GM08714 (cell line): ENCODE measurements around the gene LZTS2.
A peak's percentile ranks its signal among the peaks of the same experiment; 100 is the strongest.

Experiments
- H3K4me3 ChIP-seq: fragments of 200-500 bp; sonication (Bioruptor generic); 2 replicates; pipeline ENCODE4 v1.5.1; 2014; ENCODE audit warnings: mild to moderate bottlenecking, low read length, inconsistent platforms
- ZNF274 ChIP-seq: IDR thresholded peaks from 2 replicates; pipeline ENCODE4 v1.6.1; 2012; ENCODE audit warnings: mild to moderate bottlenecking, low read depth, low read length

Gene LZTS2

GRCh38 chr10:100984672-100985177 lies 14.9 kb upstream of the LZTS2 start:
- no peak for TF ChIP-seq ZNF274
- H3K4me3 ChIP-seq, result no peak overlapping the region

DNA sequence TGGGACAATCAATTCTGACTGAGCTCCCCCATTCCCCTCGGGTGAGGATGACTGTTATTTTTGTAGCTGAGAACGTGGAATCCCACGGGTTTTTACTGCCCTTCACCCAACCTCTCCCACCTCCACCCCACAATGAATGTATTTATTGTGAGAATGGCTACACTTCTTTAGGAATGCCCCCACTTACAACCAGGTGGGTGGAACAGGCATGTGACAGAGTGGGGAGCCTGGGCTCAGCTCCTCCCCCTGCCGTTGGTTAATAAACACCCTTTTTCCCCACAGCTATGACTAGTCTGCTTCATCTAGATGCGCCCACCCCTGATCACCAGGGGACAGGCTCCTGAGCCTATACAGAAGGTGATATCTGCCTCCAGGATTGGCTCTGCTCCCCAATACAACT lies 14.3 kb upstream of the LZTS2 start:
- no peak for TF ChIP-seq ZNF274
- no peak overlapping the region for H3K4me3 ChIP-seq

- TF ChIP-seq ZNF274, result no peak
- peak overlapping the region; percentile 95 for H3K4me3 ChIP-seq
These were observed 13.0 kb upstream of the LZTS2 start for GRCh38 chr10:100986623-100986951.

DNA sequence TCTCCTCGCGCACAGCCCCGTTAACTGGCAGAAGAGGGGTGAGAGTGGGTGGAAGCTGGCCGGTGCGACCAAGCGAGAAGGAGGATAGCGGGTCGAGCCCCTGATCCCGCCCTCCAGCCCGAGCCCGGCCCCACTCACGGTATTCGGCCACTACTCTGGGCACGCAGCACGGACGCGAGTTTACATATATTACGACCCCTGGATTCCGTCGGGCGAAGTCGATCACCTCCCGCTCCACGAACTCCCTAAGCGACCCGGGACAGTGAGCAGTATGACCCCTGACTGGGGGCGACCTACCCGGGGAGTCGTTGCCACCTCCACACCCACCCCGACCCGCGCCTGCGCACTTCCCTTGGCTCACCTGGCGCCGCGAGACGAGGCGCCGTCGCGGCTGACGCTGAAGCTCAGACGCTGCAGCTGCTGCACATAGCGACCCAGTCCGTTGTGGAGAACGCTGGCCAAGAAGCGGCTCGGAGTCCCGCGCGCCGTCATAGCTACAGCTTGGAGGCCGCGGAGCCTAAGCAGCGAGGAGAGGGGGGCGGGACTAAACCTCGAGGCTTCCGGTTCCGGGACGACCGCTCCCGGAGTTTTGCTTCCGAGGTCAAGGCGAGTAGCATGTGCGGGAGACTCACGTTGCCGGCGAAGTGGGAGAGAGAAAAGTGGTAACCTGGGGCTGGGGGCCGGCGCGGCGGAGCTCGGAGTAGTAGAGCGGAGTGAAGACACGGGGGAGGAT lies 12.5 kb upstream of the LZTS2 start, which contains the start of the genes MRPL43 and TWNK:
Gene MRPL43 (minus strand): TSS at position 546 of the 733 bp plus-strand sequence. CDS start 54 bp downstream, at position 492.
Gene TWNK (plus strand): TSS at position 592 of the 733 bp plus-strand sequence. CDS start 668 bp downstream, outside the sequence.
- TF ChIP-seq ZNF274, result no peak
- peak within 1 kb of the TSS; percentile 95 for H3K4me3 ChIP-seq

GRCh38 chr10:100987685-100988049 lies 11.9 kb upstream of the LZTS2 start:
- peak overlapping the region; percentile 95 for H3K4me3 ChIP-seq
- TF ChIP-seq ZNF274, result no peak

GRCh38 chr10:100988166-100988565 lies 11.4 kb upstream of the LZTS2 start:
- peak overlapping the region; percentile 95 for H3K4me3 ChIP-seq
- TF ChIP-seq ZNF274, result no peak

DNA sequence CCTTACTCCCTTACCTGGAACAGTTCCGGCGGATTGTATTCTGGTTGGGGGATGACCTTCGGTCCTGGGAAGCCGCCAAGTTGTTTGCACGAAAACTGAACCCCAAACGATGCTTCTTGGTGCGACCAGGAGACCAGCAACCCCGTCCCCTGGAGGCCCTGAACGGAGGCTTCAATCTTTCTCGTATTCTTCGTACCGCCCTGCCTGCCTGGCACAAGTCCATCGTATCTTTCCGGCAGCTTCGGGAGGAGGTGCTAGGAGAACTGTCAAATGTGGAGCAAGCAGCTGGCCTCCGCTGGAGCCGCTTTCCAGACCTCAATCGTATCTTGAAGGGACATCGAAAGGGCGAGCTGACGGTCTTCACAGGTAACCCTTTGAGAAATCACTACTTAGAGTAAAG lies 10.5 kb upstream of the LZTS2 start:
- H3K4me3 ChIP-seq, result no peak overlapping the region
- TF ChIP-seq ZNF274, result no peak

GRCh38 chr10:100993986-100994708 lies 5.5 kb upstream of the LZTS2 start:
- H3K4me3 ChIP-seq, result no peak overlapping the region
- no peak for TF ChIP-seq ZNF274

DNA sequence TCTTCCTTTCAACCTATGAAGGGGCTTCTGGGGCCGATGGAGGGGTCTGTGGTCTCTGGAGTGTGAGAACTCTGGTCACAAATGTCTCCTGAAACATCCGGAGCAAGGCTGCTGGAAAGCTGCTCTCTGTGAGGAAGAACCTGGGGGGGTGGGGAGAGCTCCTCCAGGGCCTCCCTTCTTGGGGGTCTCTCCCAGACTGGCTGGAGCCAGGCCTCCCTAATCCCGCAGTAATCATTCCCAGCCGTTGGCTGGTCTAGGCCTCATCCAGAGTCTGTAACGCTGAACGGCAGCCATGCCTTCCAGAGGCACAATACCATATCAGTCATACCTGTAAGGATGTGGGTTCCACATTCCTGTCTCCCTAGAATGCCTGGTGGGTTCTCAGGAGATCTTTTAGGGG lies 4.4 kb upstream of the LZTS2 start:
- TF ChIP-seq ZNF274, result no peak
- H3K4me3 ChIP-seq, result no peak overlapping the region

DNA sequence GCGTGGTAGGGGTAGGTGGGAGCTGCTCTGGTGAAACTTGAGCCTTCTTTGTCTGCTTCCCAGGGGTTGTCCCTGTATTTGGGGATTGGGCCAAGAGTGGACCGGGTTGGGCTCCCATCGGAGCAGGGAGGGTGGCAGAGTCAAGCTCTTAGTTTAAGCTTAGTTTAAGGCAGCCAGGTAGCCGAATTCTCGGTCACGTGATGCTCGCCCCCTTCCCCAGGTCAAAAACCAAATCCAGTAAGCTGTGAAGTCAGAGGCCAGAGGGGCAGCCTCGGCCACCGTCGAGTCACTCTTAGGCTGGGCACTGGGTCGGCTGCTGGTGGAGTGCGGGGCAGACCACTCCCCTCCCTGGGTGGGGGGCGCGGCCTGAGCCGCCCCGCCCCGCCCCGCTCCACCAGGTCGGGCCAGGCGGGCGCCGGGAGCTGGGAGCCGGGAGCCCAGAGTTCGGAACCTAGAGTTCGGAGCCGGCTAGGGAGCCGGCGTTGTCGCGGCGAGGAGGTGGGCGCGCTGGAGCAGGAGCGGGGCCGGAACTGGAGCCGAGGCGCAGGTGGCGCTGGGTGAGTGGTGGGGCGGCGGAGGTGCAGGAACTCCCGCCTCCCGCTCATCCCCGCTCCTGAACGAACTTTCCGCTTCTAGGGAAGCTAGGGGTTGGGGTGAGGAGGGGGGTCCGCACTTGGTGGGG lies 2.8 kb upstream of the LZTS2 start:
- TF ChIP-seq ZNF274, result no peak
- H3K4me3 ChIP-seq, result peak overlapping the region; percentile 77

GRCh38 chr10:100997360-100998182 lies 2.0 kb upstream of the LZTS2 start:
- no peak for TF ChIP-seq ZNF274
- H3K4me3 ChIP-seq, result peak overlapping the region; percentile 77

DNA sequence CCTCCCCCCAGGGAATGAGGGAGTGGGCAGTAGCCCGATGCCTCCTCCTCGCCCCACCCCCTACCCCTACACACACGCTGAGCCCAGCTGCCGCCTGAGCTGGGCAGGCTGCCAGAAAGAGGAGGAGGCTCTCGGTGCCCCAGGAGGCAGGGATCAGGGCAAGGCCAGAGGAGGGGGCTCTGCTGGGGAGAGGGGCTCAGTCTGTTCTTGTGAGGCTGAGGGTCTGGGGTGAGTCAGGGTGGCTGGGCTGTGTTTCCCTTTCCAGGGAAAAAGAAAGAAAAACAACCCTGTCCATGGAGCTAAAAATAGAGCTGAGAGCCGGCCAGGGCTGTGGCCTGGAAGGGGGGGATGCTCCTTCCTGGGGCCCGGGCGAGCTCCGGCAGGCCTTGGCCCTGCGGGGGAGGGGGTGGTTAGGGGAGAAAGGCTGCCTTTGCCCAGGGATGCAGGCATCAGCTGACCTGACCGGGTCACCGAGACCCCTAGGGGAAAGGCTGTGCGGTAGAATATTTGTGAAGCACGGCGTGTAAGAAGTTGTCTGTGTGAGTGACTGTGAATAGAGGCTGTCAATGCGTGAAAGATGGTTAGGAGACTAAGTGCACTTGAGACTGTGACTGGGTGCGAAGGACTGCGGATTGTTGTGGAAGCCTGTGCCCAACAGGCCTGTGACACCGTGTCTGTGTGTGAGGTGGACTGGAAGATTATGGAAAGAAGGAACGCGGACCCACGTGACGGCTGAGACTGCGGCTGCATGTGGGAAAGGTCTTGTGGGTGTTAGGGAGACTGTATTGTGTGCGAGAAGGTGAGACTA lies 1.2 kb upstream of the LZTS2 start:
- TF ChIP-seq ZNF274, result no peak
- H3K4me3 ChIP-seq, result peak overlapping the region; percentile 77; the same call in 1 of the 2 replicates
